Stimulated activated CD8-positive, alpha-beta memory T cell treated with anti-CD3 and anti-CD28 coated beads, Interleukin-12 subunit alpha, Interleukin-12 subunit beta, amount 100 ng/mL, for 4 hours (primary cell): ENCODE data around the gene GCK.

Source experiments
- DNase-seq: peaks from one replicate; pipeline ENCODE4 v3.0.0-alpha.2; 2020; ENCODE audit warnings: low read depth

Gene GCK

DNA sequence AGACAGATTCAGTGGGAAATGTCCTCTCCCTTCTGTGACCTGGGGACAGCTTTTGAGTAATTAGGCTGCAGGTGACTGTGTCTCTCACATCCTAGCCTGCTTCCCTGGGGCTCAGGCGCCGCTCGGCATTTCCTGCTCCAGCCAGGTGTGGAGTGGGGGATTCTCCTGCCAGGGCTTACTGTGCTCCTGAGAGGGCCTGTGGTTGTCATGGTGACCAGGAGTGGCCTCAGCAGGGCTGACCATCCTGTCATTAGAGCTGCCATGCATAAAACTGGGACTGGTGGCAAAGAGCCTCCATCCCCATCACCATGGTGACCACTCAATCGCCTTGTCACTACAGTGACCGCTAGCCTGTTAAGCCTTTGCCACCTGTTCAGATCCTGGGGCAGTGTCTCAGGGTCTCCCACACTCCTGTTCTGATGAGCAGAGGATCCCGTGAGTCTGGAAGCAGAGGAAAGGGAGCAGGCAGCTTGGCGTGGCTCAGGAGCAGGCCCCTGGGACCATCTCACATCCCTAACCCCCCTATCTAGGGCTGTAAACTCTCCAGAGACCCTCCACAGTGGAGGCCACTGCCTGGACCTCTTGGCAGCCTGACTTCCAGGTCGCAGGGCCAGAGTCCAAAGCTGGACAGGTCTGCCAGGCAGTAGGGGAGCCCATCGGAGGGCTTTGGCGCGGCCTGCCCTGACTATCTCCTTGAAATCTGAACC, at the start of gene GCK:
TSS of gene GCK (minus strand) at position 154 of the 707 bp plus-strand sequence. CDS start 486 bp downstream, outside the sequence.
- no peak for DNase-seq

DNA sequence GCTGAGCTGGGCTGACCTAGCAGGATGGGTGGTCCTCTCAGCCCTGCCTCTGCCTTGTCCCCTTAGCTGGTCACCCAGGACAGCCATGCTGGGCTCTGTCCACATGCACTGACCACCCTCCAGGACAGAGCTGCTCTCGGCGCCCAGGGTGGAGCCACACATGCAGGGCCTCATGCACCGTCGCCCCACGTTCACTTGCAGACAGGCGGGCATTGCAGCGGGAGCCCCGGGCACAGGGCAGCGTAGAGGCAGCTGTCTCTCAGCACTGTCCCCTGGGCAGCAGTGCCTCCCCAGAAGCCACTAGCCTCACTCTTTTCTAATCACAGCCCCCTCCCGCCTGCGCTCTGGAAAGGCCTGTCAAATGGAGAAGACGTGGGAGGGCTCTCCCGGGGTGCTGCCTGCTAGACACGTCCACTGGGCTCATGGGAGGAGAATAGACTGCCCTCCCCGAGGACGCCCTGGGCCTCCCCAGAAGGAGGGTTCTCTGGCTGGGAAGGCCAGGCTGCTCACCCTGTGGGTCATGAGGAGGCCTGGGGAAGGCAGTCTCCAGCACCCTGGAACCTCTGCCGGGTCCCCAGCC, 49.0 kb upstream of the GCK start:
- DNase-seq: no peak

- DNase-seq: no peak
These were observed 48.5 kb upstream of the GCK start for GRCh38 chr7:44237696-44238095.

GRCh38 chr7:44236333-44236728, 47.1 kb upstream of the GCK start:
- no peak for DNase-seq

- no peak for DNase-seq
These were observed 46.5 kb upstream of the GCK start for GRCh38 chr7:44235582-44236332.

GRCh38 chr7:44235066-44235465, 45.8 kb upstream of the GCK start:
- DNase-seq: no peak

DNA sequence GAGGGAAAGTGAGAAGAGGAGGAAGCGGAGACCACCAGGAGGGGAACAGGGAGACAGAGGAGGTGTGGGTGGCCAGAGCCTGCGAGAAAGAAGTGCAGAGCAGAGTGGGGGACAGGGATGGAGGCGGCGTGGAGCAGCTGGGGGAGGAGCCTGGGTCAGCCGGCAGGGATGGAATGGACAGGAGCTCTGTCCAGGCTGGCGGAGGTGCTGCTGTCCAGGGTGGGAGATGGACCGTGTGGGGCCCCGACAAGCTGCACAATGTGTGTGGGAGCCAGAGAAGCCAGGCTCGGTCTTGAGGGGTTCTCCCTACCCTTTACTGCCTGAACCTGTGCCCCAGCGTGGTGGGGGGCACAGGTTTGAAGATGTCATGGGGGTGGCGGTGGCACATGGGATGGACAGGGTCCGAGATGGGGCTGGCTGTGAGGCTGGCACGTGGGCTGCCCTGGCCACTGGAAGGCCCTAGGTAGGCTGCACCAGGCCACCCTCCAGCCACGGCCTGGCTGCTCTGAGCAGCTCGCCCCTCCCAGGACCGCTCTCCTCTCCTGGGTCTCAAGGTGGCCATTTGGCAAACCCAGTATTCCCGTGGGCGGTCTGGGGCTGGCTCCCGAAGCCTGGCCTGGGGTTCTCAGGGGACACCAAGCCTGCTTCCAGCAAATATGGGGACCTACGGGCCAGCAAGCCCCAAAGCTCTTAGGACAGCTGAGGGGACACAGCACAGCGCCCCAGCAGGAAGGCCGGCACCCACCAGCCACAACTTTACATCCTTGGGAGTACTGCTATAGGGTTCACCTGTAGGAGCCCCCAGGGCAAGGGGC, 43.9 kb upstream of the GCK start:
- DNase-seq: no peak

DNA sequence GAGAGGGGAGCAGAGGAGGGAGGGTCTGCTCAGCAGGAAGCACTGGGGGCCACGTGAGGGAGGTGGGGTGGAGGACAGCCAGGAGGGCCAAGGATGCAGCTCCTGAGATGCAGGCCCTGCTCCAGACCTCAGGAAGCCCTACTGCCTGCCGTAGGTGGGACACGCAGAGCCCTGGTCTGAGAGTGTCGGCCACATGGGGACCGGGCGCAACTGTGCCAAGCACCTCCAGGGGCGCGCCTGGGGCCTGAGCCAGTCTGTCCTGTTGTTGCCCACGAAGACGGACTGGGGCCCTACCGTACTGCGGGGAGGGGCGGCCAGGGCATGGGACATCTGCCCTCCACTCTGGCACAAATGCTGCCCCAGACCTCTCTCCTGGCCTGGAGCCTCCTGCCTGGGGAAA, 43.2 kb upstream of the GCK start:
- no peak for DNase-seq

- DNase-seq: no peak
These were observed 41.8 kb upstream of the GCK start for GRCh38 chr7:44231088-44231487.

DNA sequence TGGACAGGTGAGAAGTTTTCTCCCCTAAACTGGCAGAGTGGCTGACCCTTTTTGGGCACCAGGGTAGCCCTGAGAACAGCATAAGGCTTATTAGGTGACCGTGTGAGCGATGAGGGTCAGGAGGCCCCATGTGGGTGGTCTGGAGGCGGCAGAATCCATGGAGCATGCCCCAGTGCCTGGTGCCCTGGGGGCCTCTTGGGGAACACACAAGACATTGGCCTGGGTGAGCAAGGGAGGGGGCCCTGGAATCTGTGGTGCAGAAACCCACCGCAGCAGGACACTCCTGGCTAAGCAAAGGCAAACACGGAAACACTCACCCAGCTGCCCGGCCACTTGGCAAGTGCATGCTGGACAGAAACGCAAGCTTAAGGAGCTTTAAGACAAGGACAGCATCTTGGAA, 41.0 kb upstream of the GCK start:
- no peak for DNase-seq

GRCh38 chr7:44229546-44230105, 40.4 kb upstream of the GCK start:
- DNase-seq: no peak

DNA sequence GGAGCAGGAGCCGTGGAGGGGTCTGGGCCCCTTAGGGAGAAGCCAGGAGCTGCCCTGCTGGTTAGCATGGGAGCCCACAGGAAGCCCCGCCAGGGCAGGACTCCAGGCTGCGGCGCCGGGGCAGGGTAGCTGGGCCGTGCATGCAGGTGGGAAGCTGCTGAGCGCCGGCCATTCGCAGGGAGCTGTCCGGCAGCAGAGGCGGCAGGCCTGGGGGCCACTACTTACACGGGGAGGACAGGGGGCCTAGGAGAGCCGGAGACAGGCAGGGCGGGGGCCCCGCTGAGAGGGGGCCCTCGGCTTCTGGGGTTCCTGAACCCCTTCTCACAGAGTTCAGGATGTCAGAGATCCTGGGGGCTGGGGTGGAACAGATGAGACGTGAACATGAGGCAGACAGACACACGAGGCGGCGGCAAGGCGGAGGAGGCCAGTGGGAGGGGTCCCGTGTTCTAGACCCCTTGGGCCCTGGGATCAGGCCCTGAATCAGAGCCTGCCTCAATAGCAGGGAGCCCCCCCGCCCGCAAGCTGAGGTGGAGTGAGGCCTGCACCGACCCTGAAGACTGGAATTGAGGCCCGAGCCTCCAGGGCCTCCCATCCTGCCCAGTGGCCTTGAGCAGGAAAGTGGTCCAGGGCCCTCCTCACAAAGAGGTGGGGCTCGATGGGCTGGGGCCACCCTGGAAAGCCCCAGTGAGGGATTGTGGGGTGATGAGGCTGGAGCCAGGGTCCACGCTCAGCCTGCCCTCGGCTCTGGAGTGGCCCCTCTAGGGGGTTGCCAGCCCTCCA, 39.5 kb upstream of the GCK start:
- DNase-seq: no peak

DNA sequence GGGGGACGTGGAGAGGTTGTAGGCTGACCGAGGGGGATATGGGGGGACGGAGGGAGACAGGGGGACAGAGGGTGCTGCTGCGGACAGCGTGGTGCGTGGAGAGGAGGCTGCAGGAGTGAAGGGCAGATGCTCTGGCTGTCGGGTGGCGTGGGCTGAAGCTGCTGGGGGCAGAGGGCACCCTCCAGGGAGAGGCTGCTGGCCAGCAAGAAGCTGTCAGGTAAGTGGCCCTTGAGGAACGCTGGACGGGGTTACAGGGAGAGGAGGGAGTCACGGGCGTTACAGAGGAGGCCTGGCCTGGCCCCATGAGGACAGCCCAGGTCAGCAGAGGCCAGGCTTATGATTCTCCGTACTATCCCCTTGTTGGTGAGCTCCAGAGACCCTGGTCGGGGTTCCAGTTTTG, 38.7 kb upstream of the GCK start:
- no peak for DNase-seq

GRCh38 chr7:44226396-44226753, 37.1 kb upstream of the GCK start:
- no peak for DNase-seq

DNA sequence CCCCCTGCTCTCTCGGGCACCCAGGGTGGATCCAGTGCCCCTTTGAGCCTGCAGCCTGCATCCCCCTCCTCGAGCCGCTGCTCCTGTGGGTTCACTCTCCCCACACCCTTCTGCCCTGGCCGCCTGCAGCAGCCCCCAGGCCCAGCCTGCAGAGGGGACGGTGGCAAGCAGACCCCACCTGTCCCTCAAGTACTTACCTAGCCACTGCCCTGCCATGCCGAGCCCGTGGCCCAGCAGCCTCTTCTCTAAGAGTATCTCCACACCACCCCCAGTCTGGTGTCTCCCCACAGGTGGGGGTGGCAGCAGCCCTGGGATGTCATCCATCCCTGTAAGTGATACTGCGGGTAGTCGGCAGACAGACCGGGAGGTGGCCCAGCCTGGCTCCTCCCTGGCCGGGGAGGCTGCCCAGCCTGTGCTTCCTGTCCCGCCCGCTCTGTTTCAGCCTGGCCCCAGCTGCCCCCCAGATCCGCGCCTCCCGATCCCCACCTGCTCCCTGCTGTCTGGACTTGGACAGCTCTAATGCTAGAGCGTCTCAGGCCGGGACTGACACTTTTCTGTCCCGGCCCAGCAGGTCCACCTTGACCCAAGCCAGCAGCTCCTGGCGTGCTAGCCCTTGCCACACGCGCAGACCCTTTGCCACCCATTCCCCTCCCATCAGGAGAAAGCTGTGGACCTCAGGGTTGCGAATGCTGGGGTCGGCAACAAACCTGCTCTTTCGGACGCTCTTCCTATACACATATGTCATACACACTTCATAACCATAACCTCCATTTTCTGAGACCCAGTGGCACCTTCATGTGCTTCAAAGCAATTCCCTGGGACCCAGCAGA, 36.5 kb upstream of the GCK start:
- no peak for DNase-seq

DNA sequence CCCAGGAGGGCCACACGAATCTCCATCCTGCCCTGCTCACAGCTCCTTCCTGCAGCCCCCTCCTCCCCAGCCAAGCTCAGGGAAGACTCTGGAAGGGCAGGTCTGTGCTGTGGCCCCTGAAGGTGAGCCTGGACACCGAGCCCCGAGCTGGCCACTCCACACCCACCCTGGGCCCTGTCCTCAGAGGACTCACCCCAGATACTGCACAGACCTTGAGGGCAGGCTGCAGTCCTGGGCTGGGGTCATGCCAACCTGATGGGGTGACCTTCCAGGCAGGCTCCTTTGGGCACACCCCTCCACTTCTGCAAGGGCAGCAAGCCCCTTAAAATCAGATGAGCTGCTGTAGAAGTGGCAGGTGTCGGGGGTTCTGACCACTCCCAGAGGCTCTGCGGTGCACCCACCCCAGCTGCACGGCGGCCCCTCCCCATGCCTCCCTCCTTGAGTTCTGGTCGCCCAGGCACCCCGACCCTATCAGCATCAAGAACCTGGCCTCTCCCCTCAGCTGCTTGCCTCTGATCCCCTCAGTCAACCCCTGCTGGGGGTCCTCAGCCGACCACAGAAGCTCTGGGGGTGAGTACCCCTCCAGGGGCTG, 35.8 kb upstream of the GCK start:
- DNase-seq: no peak

- no peak for DNase-seq
These were observed 35.1 kb upstream of the GCK start for GRCh38 chr7:44224080-44224973.

DNA sequence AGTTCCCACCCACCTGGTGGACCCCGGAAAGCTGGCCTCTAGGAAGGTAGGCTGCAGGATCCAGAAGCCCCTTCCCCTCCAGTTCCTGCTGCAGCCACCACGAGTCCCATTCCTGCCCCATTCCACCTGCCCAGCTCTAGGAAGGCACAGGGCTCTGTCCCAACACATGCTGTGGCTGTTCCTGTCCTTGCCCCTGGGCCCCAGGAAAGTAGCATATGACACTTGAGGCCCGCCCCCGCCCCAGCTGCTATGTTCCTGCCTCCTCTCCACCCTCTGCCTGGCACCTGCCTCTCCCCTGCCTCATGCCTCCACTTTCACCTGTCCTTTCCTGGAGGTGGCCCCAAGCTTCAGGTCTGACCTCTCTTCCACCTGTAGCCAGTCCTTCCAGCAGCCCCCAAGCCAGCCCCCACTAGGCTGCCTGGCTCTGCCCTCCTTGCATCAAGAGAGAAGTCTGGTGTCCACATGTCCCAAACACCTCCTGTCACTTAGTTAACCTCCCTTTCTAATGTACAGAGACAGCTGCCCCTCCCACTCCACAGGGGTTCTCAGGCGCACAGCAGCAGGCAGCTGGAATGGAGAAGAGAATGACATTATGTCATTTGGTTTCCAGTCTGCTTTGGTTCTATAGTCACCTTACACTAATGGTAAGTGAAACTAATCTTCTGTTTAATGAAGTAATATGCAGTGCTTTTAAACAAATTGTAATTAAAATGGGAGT, 34.3 kb upstream of the GCK start:
- DNase-seq: no peak
